HepG2 (cell line): ENCODE results near the gene RTN4. TPM values are rescaled to one million over a fixed set of nuclear protein-coding genes. Genes with fewer than 3 reads are reported as not detected.

Experiments
- ATAC-seq: fragments of 200-7000 bp; cut with Tn5 transposase; 3 replicates; pipeline ENCODE4 v1.9.1; 2020; ENCODE audit warnings: mild to moderate bottlenecking, moderate library complexity
- BruUV-seq: library from RNA; stranded (reverse); fragments of 400-500 nt; replicated peaks from 2 replicates; lab custom pipeline; 2021; lab: Mats Ljungman, UMichigan
- CTCF ChIA-PET: fragments of 300-600 bp; formaldehyde crosslinking; extraction: SDS; loops from one replicate; lab custom pipeline; 2021; ENCODE audit warnings: low total read pairs, inconsistent platforms, low intra/inter-chr PET ratio; lab: Yijun Ruan, JAX
- POLR2A ChIA-PET: fragments of 350-600 bp; sonication (Branson Sonifier 250); formaldehyde crosslinking; loops from one replicate; lab custom pipeline; 2020; ENCODE audit warnings: antibody characterized with exemption, inconsistent platforms; lab: Yijun Ruan, JAX
- DNase-seq: peaks from one replicate; pipeline ENCODE4 v3.0.0-alpha.2; 2015; ENCODE audit warnings: low spot score
- FAIRE-seq: peaks from 3 replicates; lab custom pipeline; 2011; peaks lifted over from hg19 to GRCh38; lab: Jason Lieb, UNC
- H2AFZ ChIP-seq: one replicate; pipeline ENCODE4 v1.6.1; 2011; ENCODE audit warnings: low read length, inconsistent platforms
- H3K27ac ChIP-seq: fragments of 300-600 bp; 3 replicates; pipeline ENCODE4 v1.8.0; 2011; ENCODE audit warnings: mixed run types, mild to moderate bottlenecking, mixed read lengths, low read length, inconsistent platforms; ENCODE audit not compliant: insufficient read depth; ENCODE audit errors: extremely low read length
- H3K27me3 ChIP-seq, 2 experiments: fragments of 200-600 bp in 1 of 2; 2 replicates in 1 of 2; 3 replicates in 1 of 2; pipeline versions ENCODE4 v1.6.0 to v1.8.0; 2011; ENCODE audit warnings: low read length in 2 of 2, mild to moderate bottlenecking in 2 of 2, moderate library complexity in 2 of 2, inconsistent platforms in 1 of 2; ENCODE audit not compliant: insufficient read depth in 2 of 2, control insufficient read depth in 1 of 2
- H3K36me3 ChIP-seq, 2 experiments: fragments of 200-600 bp in 1 of 2; replicated peaks in 1 of 2; 2 replicates in 1 of 2; 3 replicates in 1 of 2; pipeline versions ENCODE4 v1.5.1 to v1.8.0; 2011; ENCODE audit warnings: low read length in 2 of 2, inconsistent platforms in 1 of 2; ENCODE audit not compliant: insufficient read depth in 2 of 2, control insufficient read depth in 1 of 2
- H3K4me1 ChIP-seq: 2 replicates; pipeline ENCODE4 v1.5.1; 2012; ENCODE audit warnings: low read length, inconsistent platforms; ENCODE audit not compliant: insufficient read depth
- H3K4me2 ChIP-seq: 2 replicates; pipeline ENCODE4 v1.6.0; 2011; ENCODE audit warnings: low read depth, low read length, inconsistent platforms
- H3K4me3 ChIP-seq, 3 experiments: fragments of 200-600 bp in 1 of 3; sonication (generic), shearing (Covaris generic) in 1 of 3; replicated peaks in 1 of 3; 2 replicates each; pipeline ENCODE4 v1.5.1; 2011 to 2016; ENCODE audit warnings: low read length in 3 of 3, inconsistent platforms in 2 of 3, low read depth in 2 of 3, mild to moderate bottlenecking in 2 of 3, control low read depth in 1 of 3, mixed read lengths in 1 of 3; ENCODE audit not compliant: insufficient read depth in 1 of 3
- H3K79me2 ChIP-seq: one replicate; pipeline ENCODE4 v1.6.1; 2011; ENCODE audit warnings: low read length, inconsistent platforms; ENCODE audit not compliant: insufficient read depth
- H3K9ac ChIP-seq: 2 replicates; pipeline ENCODE4 v1.6.0; 2011; ENCODE audit warnings: mild to moderate bottlenecking, low read depth, low read length, inconsistent platforms; ENCODE audit not compliant: insufficient read depth
- H3K9me3 ChIP-seq: 2 replicates; pipeline ENCODE4 v1.5.1; 2012; ENCODE audit warnings: mild to moderate bottlenecking, low read length
- H4K20me1 ChIP-seq: 2 replicates; pipeline ENCODE4 v1.6.0; 2011; ENCODE audit warnings: inconsistent platforms, mild to moderate bottlenecking, low read length, moderate library complexity; ENCODE audit not compliant: insufficient read depth
- ATF4 ChIP-seq, 2 experiments: fragments of 450-650 bp in 1 of 2; sonication (generic) in 1 of 2; formaldehyde crosslinking; IDR thresholded peaks; 2 replicates each; pipeline versions ENCODE4 v1.5.0 to v1.8.0; 2020 to 2022; ENCODE audit warnings: mild to moderate bottlenecking in 1 of 2, missing genetic modification reagents in 1 of 2
- ATRX ChIP-seq: sonication (generic); formaldehyde crosslinking; IDR thresholded peaks from 2 replicates; pipeline ENCODE4 v1.4.0; 2020; ENCODE audit warnings: missing genetic modification reagents, borderline replicate concordance
- CHCHD3 ChIP-seq: sonication (generic); formaldehyde crosslinking; IDR thresholded peaks from 2 replicates; pipeline ENCODE4 v1.8.0; 2022; ENCODE audit warnings: mild to moderate bottlenecking, missing genetic modification reagents, moderate library complexity
- JUN ChIP-seq: sonication (generic); formaldehyde crosslinking; IDR thresholded peaks from 2 replicates; pipeline ENCODE4 v1.4.0; 2020; ENCODE audit warnings: mild to moderate bottlenecking, missing genetic modification reagents
- MAFK ChIP-seq, 2 experiments: IDR thresholded peaks in 1 of 2; conservative IDR thresholded peaks in 1 of 2; 2 replicates each; pipeline ENCODE4 v1.6.1; 2011; ENCODE audit warnings: improper control_type of control experiment in 2 of 2, low read length in 2 of 2
- PCBP2 ChIP-seq: fragments of 200-400 bp; formaldehyde crosslinking; optimal IDR thresholded peaks from 2 replicates; pipeline ENCODE3; 2018; ENCODE audit warnings: low read length, low read depth; ENCODE audit not compliant: poor library complexity, severe bottlenecking
- POLR2AphosphoS2 ChIP-seq: IDR thresholded peaks from 2 replicates; pipeline ENCODE4 v1.6.1; 2011; ENCODE audit warnings: low read depth, low read length, improper control_type of control experiment
- RBM22 ChIP-seq: fragments of 200-400 bp; formaldehyde crosslinking; optimal IDR thresholded peaks from 2 replicates; pipeline ENCODE3; 2017; ENCODE audit warnings: mild to moderate bottlenecking, low read length, moderate library complexity
- ZNF24 ChIP-seq: fragments of 450-650 bp; IDR thresholded peaks from 2 replicates; pipeline ENCODE4 v1.6.1; 2017; ENCODE audit warnings: antibody characterized with exemption, mild to moderate bottlenecking
- ZNF354B ChIP-seq: sonication (generic); formaldehyde crosslinking; IDR thresholded peaks from 2 replicates; pipeline ENCODE4 v1.8.0; 2022; ENCODE audit warnings: mild to moderate bottlenecking, missing genetic modification reagents
- ZSCAN12 ChIP-seq: sonication (generic); formaldehyde crosslinking; IDR thresholded peaks from 2 replicates; pipeline ENCODE4 v1.9.0; 2021; ENCODE audit warnings: mild to moderate bottlenecking, missing genetic modification reagents
- WGBS: methylation state at CpG from one replicate; pipeline ENCODE4 v1.1.6; 2017; ENCODE audit warnings: low lambda C conversion rate; 5-methylcytosine and 5-hydroxymethylcytosine counted together
- in situ Hi-C: cut with HindIII; loops from 2 replicates; pipeline ENCODE4 v1.10.0; 2017; ENCODE audit warnings: low pct_unique_long_range_greater_than_20kb; ENCODE audit not compliant: extremely low pct_ligation_motif_present
- intact Hi-C: fragments of 100-400 bp; cut with micrococcal nuclease; formaldehyde crosslinking; loops from one replicate; pipeline ENCODE4 v1.10.0; 2022; ENCODE audit not compliant: unreplicated experiment
- polyA plus RNA-seq, 8 experiments: library from polyadenylated mRNA; depleted of rRNA in 3 of 8; stranded (reverse) in 7 of 8; unstranded in 1 of 8; fragments of >200 nt; fragmentation: Illumina TruSeq in 4 of 8; extraction: Trizol in 4 of 8; gene quantifications; 2 replicates each; pipeline versions ENCODE4 v1.2.1 to v1.2.3, GENCODE V29; 2011 to 2016; ENCODE audit warnings: low read depth in 4 of 8, missing spikeins in 1 of 8, mixed read lengths in 1 of 8; ENCODE audit not compliant: insufficient read depth in 1 of 8
- total RNA-seq, 5 experiments: library from RNA; depleted of rRNA; stranded (reverse); fragments of >200 nt; fragmentation: Illumina TruSeq; extraction: Trizol; gene quantifications; 2 replicates each; pipeline ENCODE4 v1.2.3, GENCODE V29; 2016; ENCODE audit warnings: low read depth in 1 of 5

Gene RTN4
- total and polyA plus RNA-seq, 2 of the 13 experiments (the other 11 are each of a cell fraction or from before 2014, with no cell fraction given) = 98.4 to 133 TPM

- Histone ChIP-seq H3K4me1 (no peaks in the 10 kb centered on the region; the same call in 1 of the 2 replicates), H3K4me2 (no peak overlapping the region), H3K36me3 (no peaks in the 10 kb centered on the region), H3K9ac (no peak overlapping the region), H3K4me3 (no peak overlapping the region), H2AFZ (no peak overlapping the region), H4K20me1 (peaks cover 4% of the 10 kb centered on the region; the same call in 1 of the 2 replicates), H3K27me3 (no peaks in the 10 kb centered on the region), H3K27ac (no peak overlapping the region), H3K79me2 (peaks cover 97% of the 10 kb centered on the region), H3K9me3 (no peaks in the 10 kb centered on the region)
- no peak for DNase-seq
- TF ChIP-seq RBM22 (peak; percentile 4), ZNF354B (CRISPR knock-in tag) (no peak)
- intact Hi-C loops (no loop called here), in situ Hi-C loops (no loop called here)
- no TSS peak for BruUV-seq
- ChIA-PET CTCF (no interaction called here), POLR2A (no interaction called here)
- FAIRE-seq = no peak
- ATAC-seq = no peak
- 98% methylated on average over 10 of the region's 10 CpGs for WGBS
Measured at GRCh38 chr2:55003706-55004639, 46.3 kb downstream of the RTN4 start.

- ATAC-seq (no peak), DNase-seq (no peak), FAIRE-seq (no peak)
- H3K9ac ChIP-seq = no peak overlapping the region
- peaks cover 97% of the 10 kb centered on the region for H3K79me2 ChIP-seq
- H2AFZ ChIP-seq = no peak overlapping the region
- no peaks in the 10 kb centered on the region for H3K27me3 ChIP-seq
- no peaks in the 10 kb centered on the region for H3K9me3 ChIP-seq
- no peak overlapping the region for H3K27ac ChIP-seq
- intact Hi-C loops = no loop called here
- H3K4me2 ChIP-seq = no peak overlapping the region
- peaks cover 12% of the 10 kb centered on the region for H4K20me1 ChIP-seq
- no TSS peak for BruUV-seq
- in situ Hi-C loops = no loop called here
- H3K36me3 ChIP-seq = no peaks in the 10 kb centered on the region
- no peak for TF ChIP-seq POLR2AphosphoS2
- TF ChIP-seq ZNF24 = no peak
- no peak for TF ChIP-seq ATRX
- no peak for TF ChIP-seq ATF4 (CRISPR knock-in tag; IDR thresholded peaks at IDR 0.05)
- TF ChIP-seq JUN = no peak
- TF ChIP-seq CHCHD3 (CRISPR knock-in tag) = no peak
- no peak for TF ChIP-seq MAFK (conservative IDR thresholded peaks at IDR 0.05 in 1 of 2, IDR thresholded peaks at IDR 0.05 in 1 of 2; ENCODE audit: low read length in 2 of 2)
- TF ChIP-seq ZSCAN12 (CRISPR knock-in tag) = no peak
- no peak for TF ChIP-seq PCBP2
- H3K4me1 ChIP-seq = no peaks in the 10 kb centered on the region; the same call in 1 of the 2 replicates
- no peak overlapping the region for H3K4me3 ChIP-seq
- POLR2A ChIA-PET = no interaction called here
- 62% methylated on average over 2 of the region's 2 CpGs for WGBS
- CTCF ChIA-PET = no interaction called here
Measured at GRCh38 chr2:55001716-55002115, 48.5 kb downstream of the RTN4 start.
